Adrenal gland (tissue), 12 donors: Measurements from ENCODE around the gene CCDC154. TPM values are rescaled to one million over a fixed set of nuclear protein-coding genes. Genes with fewer than 3 reads are reported as not detected.

ENCODE experiments used
- DNase-seq, 7 donors: peaks; one replicate each; pipeline ENCODE4 v3.0.0-alpha.2; 2019 to 2020
- H3K27ac ChIP-seq, 5 donors: fragments of 200-600 bp; sonication (generic) in 4 of 5; 1 replicate in 3 of 5; 2 replicates in 2 of 5; pipeline versions ENCODE4 v1.5.1 to v1.8.0; 2016 to 2020; ENCODE audit warnings: mild to moderate bottlenecking in 1 of 5
- H3K27me3 ChIP-seq: fragments of 200-600 bp; 2 replicates; pipeline ENCODE4 v1.8.0; 2021
- H3K36me3 ChIP-seq, 2 donors: fragments of 200-600 bp; replicated peaks in 1 of 2; 1 replicate in 1 of 2; 2 replicates in 1 of 2; pipeline versions ENCODE4 v1.5.1 to v1.8.0; 2018 to 2022
- H3K4me1 ChIP-seq, 2 donors: fragments of 200-600 bp; replicated peaks in 1 of 2; 1 replicate in 1 of 2; 2 replicates in 1 of 2; pipeline versions ENCODE4 v1.5.1 to v1.8.0; 2018 to 2021
- H3K4me3 ChIP-seq, 4 donors: fragments of 200-600 bp; sonication (generic) in 3 of 4; one replicate each; pipeline ENCODE4 v1.5.1; 2016 to 2018
- H3K9me3 ChIP-seq, 3 donors: fragments of 200-600 bp; sonication (generic) in 1 of 3; replicated peaks in 1 of 3; 1 replicate in 2 of 3; 2 replicates in 1 of 3; pipeline versions ENCODE4 v1.5.1 to v1.8.0; 2016 to 2021
- CTCF ChIP-seq, 6 experiments: fragments of 450-650 bp in 4 of 6; fragments of 200-600 bp in 2 of 6; sonication (generic) in 1 of 6; IDR thresholded peaks; 1 replicate in 5 of 6; 2 replicates in 1 of 6; pipeline versions ENCODE4 v1.5.1 to v1.8.0; 2016 to 2021; ENCODE audit warnings: antibody characterized with exemption in 6 of 6, mild to moderate bottlenecking in 2 of 6, moderate library complexity in 1 of 6
- POLR2A ChIP-seq, 2 donors: fragments of 450-650 bp; IDR thresholded peaks; one replicate each; pipeline ENCODE4 v1.6.1; 2017; ENCODE audit warnings: antibody characterized with exemption in 2 of 2, mild to moderate bottlenecking in 2 of 2, moderate library complexity in 1 of 2
- WGBS, 4 donors: extraction: QIAGEN DNeasy Blood & Tissue Kit in 2 of 4; methylation state at CpG; one replicate each; pipeline versions ENCODE4 v1.1.5 to v1.1.7; 2013 to 2017; 5-methylcytosine and 5-hydroxymethylcytosine counted together
- intact Hi-C, 2 donors: fragments of 100-400 bp; cut with DNase I; formaldehyde crosslinking; loops; one replicate each; pipeline versions ENCODE4 v1.14.1 to v1.15.0; 2022 to 2023
- polyA plus RNA-seq, 3 donors: library from polyadenylated mRNA; stranded (reverse); fragments of 200-250 nt in 2 of 3; fragments of 350-450 nt in 1 of 3; fragmentation: Illumina TruSeq in 1 of 3; extraction: RNeasy Lipid Tissue Mini Kit (QIAGEN cat#74804) in 1 of 3; gene quantifications; one replicate each; pipeline ENCODE4 v1.2.3, GENCODE V29; 2013 to 2014
- total RNA-seq, 9 donors: library from RNA; depleted of rRNA in 4 of 9; stranded (reverse); fragments of >200 nt in 4 of 9; fragments of 120-200 nt in 1 of 9; fragmentation: NEBNext Ultra II Directional in 1 of 9; extraction: Animal tissue kit (Norgen Biotek cat#: 25700) in 1 of 9; gene quantifications; one replicate each; pipeline versions ENCODE4 v1.1.0 to v1.2.4, GENCODE V29; 2013 to 2023
- donor health status: healthy with polysubstance abuse.
- donor health status: Bipolar disorder and iron deficiency.
- donor health status: DM: yes; HTN: yes; CAD: no.
- donor health status: DM: no; HTN: no; CAD: no.
- donor health status: DM: no; HTN: no; CAD: no.
- donor health status: DM: yes; HTN: yes; CAD: no.

CCDC154 gene
- total and polyA plus RNA-seq, 12 donors, result 0.28 to 39.7 (median 1.1) TPM; not detected in 1

GRCh38 chr16:1420111-1420539 is 24.2 kb downstream of the CCDC154 start:
- 0 to 1% (median 0%) methylated on average over 6 to 22 of the region's 22 CpGs; no CpG with 5 or more reads in 1 of the 4 donors for WGBS, 4 donors
- TF ChIP-seq CTCF (IDR thresholded peaks at IDR 0.05) (no peak), POLR2A (IDR thresholded peaks at IDR 0.05) (no peak)

DNA sequence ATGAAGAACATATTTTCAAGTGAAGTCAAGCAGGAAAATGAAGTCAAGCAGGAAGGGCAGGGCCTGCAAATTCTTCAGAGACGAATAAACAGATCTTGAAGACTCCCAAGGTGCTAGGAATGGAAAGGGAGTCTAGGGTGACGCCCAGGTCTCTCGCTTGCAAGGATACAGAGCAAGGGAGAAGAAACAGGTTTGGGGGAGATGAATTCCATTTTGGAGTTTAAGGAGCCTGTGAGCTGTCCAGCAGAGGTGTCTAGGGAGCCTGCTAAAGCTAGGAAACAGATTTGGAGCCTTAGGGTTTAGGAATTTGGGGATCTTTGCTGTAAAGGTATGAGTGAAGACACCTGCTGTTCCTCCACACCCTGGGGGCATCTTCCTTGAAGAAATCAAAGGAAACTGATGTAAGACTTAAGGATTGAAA is 27.8 kb downstream of the CCDC154 start:
- Histone ChIP-seq H3K4me1 (peaks cover 11 to 24% of the 10 kb centered on the region in 2 donors), H3K36me3 (peaks cover 0 to 4% of the 10 kb centered on the region in 2 donors), H3K27me3 (no peaks in the 10 kb centered on the region), H3K27ac (no peak overlapping the region), H3K4me3 (no peak overlapping the region), H3K9me3 (no peaks in the 10 kb centered on the region)
- no peak for DNase-seq
- TF ChIP-seq CTCF (IDR thresholded peaks at IDR 0.05) (no peak), POLR2A (IDR thresholded peaks at IDR 0.05) (no peak)
- WGBS, 4 donors, result 68 to 82% (median 78%) methylated on average over 3 of the region's 3 CpGs
- intact Hi-C loops, result loop anchor here in 1 of 2 donors (10.0 kb wide), 2 partner anchors 52 to 102 kb away; no protein-coding TSS in a partner anchor

More at GRCh38 chr16:1420111-1420539, 24.2 kb downstream of the CCDC154 start:
- Histone ChIP-seq H3K4me3 (peak overlapping the region in 3 of 4 donors; percentile 71 to 97 (median 77)), H3K27me3 (no peaks in the 10 kb centered on the region), H3K36me3 (no peaks in the 10 kb centered on the region), H3K4me1 (peaks cover 6 to 18% of the 10 kb centered on the region in 2 donors), H3K9me3 (no peaks in the 10 kb centered on the region), H3K27ac (peak overlapping the region; percentile 67 to 96 (median 92))
- peak in 6 of 7 donors; percentile 46 to 75 (median 61) for DNase-seq
- intact Hi-C loops, result no loop called here

DNA sequence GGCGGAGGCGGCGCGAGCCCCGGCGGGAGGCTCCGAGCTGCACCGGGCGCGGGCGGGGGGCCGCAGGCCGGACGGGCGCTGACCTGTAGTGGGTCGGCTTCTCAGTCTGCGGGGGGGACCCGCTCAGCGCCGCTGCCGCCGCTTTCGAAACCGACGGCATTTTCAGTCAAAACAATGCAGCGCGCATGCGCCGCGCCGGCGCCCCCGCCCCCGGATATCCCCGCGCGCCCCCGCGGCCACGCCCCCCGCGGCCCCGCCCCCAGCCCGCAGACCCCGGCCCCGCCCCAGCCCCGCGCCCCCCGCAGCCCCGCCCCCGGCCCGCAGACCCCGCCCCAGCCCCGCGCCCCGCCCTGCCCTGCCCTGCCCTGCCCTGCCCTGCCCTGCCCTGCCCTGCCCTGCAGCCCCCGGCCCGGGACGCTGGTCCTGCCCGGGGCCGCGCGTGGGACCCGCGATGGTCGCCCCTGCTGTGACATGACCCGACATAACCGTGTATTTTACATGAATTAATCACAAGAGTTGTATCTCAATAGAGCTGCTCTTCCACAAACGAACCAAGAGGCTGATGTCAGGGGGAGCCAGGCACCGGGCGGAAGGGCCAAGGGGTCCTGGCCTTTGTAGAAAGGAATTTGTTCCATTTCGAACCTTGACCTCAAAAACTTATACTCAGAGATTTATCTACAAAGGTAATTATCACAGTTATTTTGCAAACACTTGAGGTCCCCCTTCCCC is 29.7 kb downstream of the CCDC154 start, which contains the start of gene UNKL:
Gene UNKL, minus strand, starts transcription at position 173 of the 729 bp plus-strand sequence. Its CDS starts 13 bp downstream, at position 160.
- intact Hi-C loops, result loop anchor here in 1 of 2 donors (10.0 kb wide), 2 partner anchors 50 to 100 kb away; no protein-coding TSS in a partner anchor
- Histone ChIP-seq H3K4me3 (peak within 1 kb of the TSS; percentile 45 to 98 (median 74)), H3K9me3 (no peaks in the 10 kb centered on the region), H3K27me3 (no peaks in the 10 kb centered on the region), H3K27ac (peak within 1 kb of the TSS; percentile 34 to 93 (median 74)), H3K4me1 (peaks cover 7 to 15% of the 10 kb centered on the region in 2 donors), H3K36me3 (peaks cover 0 to 4% of the 10 kb centered on the region in 2 donors)
- DNase-seq, result peak; percentile 66 to 84 (median 80)
- 1 to 8% (median 4%) methylated on average over 4 to 48 of the region's 72 CpGs for WGBS, 4 donors
- TF ChIP-seq CTCF (IDR thresholded peaks at IDR 0.05) (no peak), POLR2A (IDR thresholded peaks at IDR 0.05) (no peak)
